GM19372 (cell line): ENCODE results near the gene MBTPS1.

Experiments used
- ATAC-seq: cut with Tn5 transposase; IDR thresholded peaks from one replicate; pipeline ENCODE4 v1.9.1; 2021; ENCODE audit warnings: mild to moderate bottlenecking, low read depth, moderate library complexity; ENCODE audit not compliant: unreplicated experiment

Gene MBTPS1

GRCh38 chr16:84105301-84105815 is 11.4 kb downstream of the MBTPS1 start:
- no peak for ATAC-seq

DNA sequence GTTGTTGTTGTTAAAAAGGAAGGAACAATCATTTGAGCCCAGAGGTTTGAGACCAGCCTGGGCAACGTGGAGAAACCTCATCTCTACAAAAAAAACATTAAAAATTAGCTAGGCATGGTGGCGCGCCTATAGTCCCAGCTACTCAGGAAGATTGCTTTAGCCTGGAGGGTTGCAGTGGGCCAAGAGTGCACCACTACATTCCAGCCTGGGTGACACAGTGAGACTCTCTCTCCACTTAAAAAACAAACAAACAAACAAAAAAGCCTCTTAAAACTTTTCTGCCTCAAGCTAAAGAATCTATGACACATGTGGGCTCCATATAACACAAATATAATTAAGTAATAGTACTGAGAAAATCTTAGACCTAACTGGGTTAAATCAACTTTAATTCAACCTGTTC is 12.5 kb downstream of the MBTPS1 start:
- ATAC-seq, result no peak

GRCh38 chr16:84103678-84104077 is 13.1 kb downstream of the MBTPS1 start:
- ATAC-seq, result no peak

GRCh38 chr16:84098939-84099338 is 17.8 kb downstream of the MBTPS1 start:
- ATAC-seq, result no peak

- no peak for ATAC-seq
Measured at GRCh38 chr16:84096447-84097005, 20.2 kb downstream of the MBTPS1 start.

GRCh38 chr16:84095466-84095865 is 21.3 kb downstream of the MBTPS1 start:
- ATAC-seq, result no peak

- no peak for ATAC-seq
Measured at GRCh38 chr16:84093879-84094270, 22.9 kb downstream of the MBTPS1 start.

GRCh38 chr16:84093120-84093878 is 23.4 kb downstream of the MBTPS1 start:
- no peak for ATAC-seq

DNA sequence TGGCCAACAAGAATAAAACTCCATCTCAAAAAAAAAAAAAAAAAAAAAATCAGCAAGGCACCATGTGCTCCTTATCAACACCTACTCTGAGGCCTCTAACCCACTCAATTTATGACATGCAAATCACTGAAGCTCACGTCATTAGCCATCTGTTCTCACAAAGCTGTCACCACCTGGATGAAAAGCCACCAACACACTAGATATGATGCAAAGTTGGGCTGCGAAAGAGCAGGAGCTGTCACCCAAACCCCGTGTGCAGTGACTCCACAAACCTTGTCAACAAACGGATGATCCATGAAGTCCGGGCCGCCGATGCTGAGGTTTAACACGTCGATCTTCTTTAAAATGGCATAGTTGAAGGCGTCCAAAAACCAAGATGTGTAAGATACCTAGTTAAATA is 25.3 kb downstream of the MBTPS1 start:
- no peak for ATAC-seq

- ATAC-seq, result no peak
Measured at GRCh38 chr16:84090211-84090610, 26.5 kb downstream of the MBTPS1 start.

- ATAC-seq, result peak; percentile 76
Measured at GRCh38 chr16:84088695-84089395, 27.9 kb downstream of the MBTPS1 start.

- ATAC-seq, result no peak
Measured at GRCh38 chr16:84087466-84088151, 29.1 kb downstream of the MBTPS1 start.

DNA sequence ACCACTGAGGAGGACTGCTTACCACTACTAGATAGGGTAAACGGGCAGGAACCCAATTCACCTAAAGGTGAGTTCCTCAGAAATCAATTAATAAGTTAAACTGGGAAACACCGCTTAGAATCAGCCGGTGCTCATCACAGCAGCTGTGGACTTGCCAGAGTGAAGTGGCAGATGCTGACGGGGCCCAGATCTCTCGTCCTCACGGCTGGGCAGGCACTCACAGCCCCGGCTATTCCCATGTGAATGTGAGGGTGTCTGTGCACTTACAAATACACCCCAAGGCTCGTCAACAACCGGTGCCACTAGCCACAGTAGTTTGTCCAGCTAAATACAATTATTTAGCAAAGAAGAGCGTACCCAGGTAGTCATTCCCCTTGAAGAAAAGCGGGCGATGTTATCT is 29.7 kb downstream of the MBTPS1 start:
- no peak for ATAC-seq

DNA sequence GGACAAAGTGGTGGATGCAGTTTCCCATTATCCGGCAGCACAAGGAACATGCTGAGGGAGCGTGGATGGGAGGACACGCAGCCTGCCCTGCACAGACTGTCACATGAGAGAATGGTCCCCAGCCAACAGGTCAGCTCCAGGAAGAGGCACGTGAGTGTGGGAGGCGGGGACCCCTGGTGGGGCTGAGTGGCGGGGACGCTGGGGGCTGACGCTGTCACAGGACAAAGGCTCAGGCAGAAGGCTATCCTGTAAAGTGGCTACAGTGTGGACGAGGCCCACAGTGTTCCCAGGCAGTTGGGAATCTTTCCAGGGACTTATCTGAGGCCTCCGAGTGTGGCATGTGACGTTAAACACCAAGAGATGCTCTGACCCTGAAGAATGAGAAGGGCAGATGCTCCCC is 30.4 kb downstream of the MBTPS1 start:
- no peak for ATAC-seq

DNA sequence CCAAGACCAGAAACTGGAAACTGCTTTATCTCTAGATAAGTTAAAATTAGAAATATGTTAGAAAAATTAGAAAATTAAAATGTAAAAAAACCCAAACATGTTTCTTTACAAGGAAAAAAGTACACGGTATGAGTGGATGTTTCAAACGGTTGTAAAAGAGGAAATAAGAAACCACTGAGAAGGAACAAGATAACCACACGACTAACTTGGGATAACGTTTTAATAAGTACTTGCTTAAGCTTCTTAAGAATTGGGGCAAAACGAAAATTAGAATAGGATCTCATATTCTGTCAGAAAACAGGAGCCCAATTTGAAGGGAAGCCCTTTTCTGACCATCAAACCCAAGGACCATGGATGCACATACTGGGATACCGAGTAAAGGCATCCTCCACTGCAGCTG is 31.0 kb downstream of the MBTPS1 start:
- no peak for ATAC-seq

DNA sequence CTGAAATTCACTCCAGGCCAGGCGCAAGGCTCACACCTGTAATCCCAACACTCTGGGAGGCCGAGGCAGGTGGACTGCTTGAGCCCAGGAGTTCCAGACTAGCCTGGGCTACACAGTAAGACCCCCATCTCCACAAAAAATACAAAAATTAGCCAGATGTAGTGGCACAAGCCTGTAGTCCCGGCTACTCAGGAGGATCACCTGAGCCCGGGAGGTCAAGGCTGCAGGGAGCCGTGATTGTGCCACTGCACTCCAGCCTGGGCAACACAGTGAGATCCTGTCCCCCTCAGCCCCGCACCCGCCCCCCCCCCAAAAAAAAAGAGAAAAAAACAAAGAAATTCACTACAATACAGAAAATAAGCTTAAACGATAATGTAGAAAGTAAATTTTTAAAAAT is 31.5 kb downstream of the MBTPS1 start:
- no peak for ATAC-seq

GRCh38 chr16:84084570-84085270 is 32.0 kb downstream of the MBTPS1 start:
- ATAC-seq, result peak; percentile 45

DNA sequence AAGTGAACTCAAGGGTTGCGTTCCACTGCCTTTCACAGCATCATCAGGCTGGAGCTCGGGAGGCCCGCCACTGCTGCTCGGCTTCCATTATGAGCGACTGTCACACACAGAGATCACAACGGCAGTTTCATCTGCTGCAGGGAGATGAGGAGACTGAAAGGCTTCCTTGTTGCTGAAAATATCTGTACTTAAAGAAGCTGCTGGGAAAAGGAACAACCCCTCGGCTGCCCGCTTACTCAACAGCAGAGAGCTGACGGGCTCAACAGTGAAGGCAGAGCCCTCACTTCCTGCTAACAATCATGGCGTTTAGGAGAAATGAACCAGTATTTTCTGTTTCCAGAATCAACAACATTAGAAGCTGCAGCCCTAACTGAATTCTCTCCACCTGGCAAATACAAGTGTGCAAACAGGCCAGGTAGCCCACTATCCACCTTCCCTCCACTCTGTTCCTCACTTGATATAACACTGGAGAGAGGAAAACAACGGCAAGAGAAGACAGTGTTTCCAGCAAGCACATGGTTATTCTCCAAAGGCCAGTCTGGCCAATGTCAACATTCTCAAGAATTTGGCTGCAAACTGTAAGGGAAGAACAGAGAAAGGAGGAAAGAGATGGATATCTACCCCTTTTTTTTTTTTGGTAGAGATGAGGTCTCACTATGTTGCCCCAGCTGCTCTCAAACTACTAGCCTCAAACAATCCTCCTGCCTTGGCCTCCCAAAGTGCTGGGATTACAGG is 33.7 kb downstream of the MBTPS1 start:
- no peak for ATAC-seq

DNA sequence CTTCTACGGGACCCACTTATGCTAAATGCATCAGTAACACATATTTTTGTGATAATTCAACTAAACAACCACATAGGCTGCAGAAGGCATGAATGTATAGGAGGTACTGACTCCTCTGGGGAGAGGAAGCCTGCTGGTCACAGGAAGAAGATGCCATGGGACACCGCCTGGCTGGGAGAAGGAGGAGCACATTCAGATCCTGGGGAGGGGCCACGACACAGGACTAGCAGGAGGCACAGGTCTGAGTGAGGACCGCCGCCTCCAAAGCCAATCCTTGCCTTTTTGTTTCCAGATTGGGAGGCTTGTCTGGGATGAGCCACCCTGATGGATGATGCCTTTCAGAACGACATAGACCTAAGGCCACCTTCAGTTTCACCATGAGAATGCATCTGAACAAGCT is 34.6 kb downstream of the MBTPS1 start:
- ATAC-seq, result no peak
